Fibroblast of skin of right quadriceps (primary cell): Measurements from ENCODE around the gene NSRP1.

Experiments
- DNase-seq: peaks from one replicate; pipeline ENCODE4 v3.0.0-alpha.2; 2013

The NSRP1 gene

DNA sequence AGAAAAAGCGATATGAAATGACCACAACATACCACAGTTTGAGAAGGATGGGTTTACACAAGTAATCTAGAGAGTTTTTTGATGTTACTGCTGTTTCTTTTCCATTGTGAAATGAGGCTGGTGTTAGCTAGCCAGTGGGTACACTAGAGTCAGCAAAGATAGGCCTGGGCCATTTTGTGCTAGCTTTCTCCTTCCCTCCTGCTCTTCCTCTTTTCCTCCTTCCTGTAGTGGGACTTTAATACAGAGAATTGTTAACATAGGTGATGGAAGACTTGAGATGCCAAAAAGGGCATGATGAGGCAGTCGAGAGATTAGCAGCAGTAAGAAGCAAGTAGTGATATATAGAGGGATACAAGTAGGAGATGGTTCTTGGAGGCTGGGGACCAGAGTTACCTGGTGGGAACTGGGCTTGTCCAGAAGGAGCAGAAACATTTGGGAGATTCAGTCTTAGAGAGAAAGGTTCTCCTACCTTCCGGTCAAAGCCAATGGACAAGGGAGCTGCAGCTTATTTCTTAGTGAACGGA is 7.7 kb downstream of the NSRP1 start:
- no peak for DNase-seq

- no peak for DNase-seq
These were observed 13.5 kb downstream of the NSRP1 start for GRCh38 chr17:30130121-30130520.

GRCh38 chr17:30132615-30133014 is 16.0 kb downstream of the NSRP1 start:
- DNase-seq = no peak

DNA sequence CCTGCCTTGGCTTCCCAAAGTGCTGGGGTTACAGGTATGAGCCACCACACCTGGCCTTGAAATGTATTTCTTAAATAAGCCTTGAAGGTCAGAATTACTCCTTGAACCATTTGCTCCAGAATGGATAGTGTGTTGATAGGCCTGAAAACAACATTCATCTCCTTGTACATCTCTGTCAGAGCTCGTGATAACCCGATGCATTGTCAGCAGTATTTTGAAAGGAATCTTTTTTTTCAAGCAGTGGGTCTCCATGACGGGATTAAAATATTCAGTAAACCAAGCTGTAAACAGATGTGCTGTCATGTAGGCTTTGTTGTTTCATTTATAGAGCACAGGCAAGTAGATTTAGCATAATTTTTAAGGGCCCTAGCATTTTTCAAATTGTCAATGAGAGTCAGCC is 16.6 kb downstream of the NSRP1 start:
- DNase-seq = no peak

- no peak for DNase-seq
These were observed 17.9 kb downstream of the NSRP1 start for GRCh38 chr17:30134551-30134950.

- DNase-seq = no peak
These were observed 20.5 kb downstream of the NSRP1 start for GRCh38 chr17:30137158-30137557.

DNA sequence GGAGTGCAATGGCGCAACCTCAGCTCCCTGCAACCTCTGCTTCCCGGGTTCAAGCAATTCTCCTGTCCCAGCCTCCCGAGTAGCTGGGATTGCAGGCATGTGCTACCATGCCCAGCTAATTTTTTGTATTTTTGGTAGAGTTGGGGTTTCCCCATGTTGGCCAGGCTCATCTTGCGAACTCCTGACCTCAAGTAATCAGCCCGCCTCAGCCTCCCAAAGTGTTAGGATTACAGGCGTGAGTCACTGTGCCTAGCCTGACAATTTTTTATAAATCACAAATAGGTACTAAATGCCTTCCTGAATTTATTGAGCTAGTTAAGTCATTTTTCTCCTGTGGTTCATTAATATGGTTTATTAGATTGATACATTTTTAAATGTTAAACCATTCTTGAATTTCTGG is 31.2 kb downstream of the NSRP1 start:
- peak; percentile 2 for DNase-seq

DNA sequence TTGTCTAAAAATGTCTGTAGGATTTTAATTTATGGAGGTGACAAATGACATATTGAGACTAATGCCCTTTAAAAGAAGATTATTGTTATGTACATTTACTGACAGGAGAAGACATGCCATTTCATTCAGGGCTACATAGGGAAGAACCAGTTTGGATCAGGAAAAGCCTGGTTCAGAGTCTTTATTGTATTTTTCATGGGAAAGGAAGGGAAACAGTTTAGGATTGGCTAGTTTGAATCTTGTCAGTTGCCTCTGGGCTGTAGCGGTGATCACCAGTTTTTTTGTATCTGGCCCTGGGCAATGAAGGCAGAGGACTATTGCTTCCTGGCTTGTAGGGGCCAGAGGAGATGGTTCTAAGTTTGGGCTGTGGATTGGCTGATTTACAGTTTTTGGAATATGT is 31.8 kb downstream of the NSRP1 start:
- no peak for DNase-seq

DNA sequence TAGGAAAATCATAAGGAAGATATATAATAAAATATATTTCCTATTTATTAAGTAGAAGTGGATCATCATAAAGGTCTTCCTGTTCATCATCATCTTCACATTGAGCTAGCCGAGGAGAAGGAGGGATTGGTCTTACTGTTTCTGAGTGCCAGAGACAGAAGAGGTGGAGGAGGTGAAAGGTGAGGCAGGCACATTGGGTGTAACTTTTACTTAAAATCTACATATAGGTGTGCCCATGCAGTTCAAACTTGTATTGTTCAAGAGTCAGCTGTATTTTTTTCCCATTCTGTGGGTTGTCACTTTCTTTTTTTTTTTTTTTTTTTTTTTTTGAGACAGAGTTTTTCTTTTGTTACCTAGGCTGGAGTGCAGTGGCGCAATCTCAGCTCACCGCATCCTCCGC is 34.9 kb downstream of the NSRP1 start:
- DNase-seq = no peak

DNA sequence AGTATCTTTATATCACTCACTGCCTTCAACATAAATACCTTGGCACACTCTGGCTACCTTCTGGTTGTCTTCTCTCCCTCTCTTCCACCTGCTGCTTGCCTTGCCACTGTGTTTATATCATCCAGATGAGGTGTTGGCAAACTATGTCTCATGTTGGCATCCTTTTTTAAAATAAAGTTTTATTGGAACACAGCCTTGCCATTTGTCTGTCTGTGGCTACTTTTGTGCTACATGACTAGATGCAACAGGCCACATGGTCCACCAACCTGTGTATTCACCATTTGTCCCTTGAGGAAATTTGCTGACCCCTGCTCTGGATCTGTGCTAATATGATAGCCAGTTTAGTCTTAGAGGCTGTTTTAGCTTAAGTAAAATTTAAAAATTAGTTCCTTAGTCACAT is 36.8 kb downstream of the NSRP1 start:
- no peak for DNase-seq

- no peak for DNase-seq
These were observed 38.8 kb downstream of the NSRP1 start for GRCh38 chr17:30155389-30155788.

DNA sequence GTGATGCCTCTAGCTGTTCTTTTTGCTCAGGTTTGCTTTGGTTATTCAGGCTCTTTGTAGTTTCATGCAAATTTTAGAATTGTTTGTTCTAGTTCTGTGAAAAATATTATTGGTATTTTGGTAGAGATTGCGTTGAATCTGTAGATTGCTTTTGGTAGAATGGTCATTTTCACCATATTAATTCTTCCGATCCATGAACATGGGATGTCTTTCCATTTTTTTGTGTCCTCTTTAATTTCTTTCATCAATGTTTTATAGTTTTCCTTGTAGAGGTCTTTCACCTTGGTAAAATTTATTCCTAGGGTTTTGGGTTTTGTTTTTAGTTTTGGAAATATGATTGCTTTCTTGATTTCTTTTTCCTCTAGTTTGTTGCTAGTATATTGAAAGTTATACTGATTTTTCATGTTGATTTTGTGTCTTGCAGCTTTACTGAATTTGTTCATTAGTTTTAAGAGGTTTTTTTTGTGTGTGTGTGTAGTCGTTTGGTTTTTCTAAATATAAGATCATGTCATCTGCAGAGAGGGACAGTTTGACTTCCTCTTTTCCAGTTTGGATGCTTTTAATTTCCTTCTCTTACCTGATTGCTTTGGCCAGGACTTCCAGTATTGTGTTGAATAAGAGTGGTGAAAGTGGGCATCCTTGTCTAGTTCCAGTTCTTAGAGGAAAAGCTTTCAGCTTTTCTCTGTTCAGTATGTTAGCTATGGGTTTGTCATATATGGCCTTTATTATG is 42.4 kb downstream of the NSRP1 start:
- DNase-seq = no peak

DNA sequence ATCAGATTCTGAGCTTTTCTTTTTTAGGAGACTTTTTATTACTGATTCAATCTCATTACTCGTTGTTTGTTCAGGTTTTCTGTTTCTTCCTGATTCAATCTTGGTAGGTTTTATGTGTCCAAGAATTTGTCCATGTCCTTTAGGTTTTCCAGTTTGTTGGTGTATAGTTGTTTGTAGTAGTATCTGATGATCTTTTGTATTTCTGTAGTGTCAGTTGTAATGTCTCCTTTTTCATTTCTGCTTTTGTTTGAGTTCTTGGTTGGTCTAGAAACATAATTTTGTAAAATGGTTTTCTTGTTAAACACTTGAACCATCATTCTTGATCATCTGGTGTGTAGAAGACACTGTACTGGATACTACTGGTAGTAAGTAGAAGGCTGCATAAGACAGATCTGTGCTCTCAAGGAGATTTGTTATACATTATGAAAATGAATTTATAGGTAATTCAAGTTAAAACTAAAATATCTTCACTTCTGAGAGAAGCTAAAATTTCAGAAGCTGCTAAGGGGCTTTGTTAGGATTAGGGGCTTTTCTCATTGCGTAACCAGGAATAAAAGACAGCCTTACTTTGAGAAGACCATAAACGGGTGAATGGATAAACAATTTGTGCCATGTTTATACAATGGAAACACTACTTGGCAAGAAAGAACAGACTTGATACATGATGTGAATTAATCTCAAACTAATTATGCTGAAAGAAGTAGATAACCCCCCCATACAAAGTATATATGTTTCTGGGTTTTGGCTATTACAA is 44.0 kb downstream of the NSRP1 start:
- no peak for DNase-seq

DNA sequence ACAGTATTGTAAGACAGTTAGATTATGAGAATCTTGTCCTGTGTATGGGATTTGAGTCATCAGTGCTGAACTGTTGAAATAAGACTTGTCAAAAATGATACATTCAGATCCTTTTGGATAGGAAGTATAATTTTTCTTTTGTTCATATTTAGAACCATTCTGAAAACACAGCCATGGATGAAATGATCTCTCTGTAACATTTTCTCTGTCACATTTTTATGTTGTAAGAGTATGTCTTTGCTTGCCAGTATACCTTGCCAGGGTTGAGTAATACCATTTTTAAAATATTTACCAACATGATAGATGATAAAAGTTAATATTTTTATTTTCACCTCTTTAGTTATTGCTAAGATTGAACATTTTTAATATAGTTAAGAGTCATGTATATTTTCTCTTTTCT is 45.0 kb downstream of the NSRP1 start:
- no peak for DNase-seq

DNA sequence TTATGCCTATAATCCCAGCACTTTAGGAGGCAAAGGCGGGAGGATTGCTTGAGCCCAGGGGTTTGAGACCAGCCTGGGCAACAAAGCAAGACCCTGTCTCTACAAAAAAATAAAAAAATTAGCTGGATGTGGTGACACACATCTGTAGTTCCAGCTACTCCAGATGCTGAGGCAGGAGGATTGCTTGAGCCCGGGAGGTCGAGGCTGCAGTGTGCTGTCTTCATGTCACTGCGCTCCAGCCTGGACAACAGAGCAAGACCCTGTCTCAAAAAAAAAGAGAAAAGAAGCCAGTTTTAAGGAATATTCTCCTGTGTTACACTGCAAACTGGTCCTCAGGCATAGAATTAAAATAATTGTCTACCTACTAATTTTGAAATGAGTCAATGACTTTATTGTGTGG is 47.9 kb downstream of the NSRP1 start:
- no peak for DNase-seq

DNA sequence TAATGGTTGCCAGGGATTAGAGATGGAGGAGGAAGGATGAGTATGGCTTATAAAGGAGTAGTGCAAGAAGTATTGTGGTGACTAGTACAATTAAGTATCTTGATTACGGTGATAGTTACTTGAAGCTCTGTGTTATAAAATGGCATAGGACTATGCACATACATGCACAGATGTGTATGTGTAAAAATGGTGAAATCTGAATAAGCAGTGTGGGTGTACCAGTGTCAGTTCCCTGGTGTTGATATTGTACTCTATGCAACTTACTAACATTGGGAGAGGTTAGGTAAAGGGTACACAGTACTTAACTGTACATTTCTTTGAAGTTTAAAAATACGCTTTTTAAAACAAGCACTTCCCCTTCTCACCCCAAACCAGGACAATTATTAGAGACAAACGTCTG is 48.5 kb downstream of the NSRP1 start:
- no peak for DNase-seq

DNA sequence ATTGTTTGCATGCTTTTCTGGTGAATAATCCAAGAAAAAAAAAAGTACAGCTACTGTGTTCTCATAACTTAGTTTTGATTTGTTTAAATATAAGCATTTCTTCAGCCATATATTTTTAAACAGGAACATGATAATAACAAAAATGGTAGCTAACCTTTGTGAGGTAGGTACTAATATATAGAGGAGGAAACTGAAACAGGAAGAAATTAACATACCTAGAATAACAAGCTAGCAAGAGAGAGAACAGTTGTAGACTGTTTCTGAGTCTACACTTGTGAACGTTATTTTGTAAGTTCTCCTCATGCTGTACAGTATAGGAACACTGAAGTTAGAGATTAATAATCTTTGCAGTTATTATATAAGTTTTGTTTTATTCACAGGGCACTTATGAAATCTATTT is 49.3 kb downstream of the NSRP1 start:
- DNase-seq = no peak

DNA sequence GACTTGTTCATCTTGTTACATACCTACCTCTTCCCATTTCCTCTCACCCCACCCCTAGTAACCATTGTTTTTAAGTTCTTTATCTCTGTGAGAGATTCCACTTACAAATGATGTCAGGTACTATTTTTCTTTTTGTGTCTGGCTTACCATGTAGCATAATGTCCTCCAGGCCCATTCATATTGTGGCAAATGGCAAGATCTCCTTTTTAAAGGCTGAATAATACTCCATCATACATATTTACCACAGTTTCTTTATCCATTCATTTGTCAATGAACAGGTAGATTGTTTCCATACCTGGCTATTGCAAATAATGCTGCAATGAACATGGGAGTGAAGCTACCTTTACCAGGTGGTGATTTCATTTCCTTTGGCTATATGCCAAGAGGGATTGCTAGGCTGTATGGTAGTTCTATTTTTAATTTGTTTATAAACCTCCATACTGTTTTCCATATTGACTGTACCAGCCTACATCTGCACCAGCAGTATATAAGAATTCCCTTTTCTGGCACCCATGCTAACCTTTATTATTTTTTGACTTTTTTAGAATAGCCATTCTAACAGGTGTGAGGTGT is 53.9 kb downstream of the NSRP1 start:
- no peak for DNase-seq

- DNase-seq = no peak
These were observed 55.9 kb downstream of the NSRP1 start for GRCh38 chr17:30172560-30172959.

- DNase-seq = no peak
These were observed 57.0 kb downstream of the NSRP1 start for GRCh38 chr17:30173649-30174048.

DNA sequence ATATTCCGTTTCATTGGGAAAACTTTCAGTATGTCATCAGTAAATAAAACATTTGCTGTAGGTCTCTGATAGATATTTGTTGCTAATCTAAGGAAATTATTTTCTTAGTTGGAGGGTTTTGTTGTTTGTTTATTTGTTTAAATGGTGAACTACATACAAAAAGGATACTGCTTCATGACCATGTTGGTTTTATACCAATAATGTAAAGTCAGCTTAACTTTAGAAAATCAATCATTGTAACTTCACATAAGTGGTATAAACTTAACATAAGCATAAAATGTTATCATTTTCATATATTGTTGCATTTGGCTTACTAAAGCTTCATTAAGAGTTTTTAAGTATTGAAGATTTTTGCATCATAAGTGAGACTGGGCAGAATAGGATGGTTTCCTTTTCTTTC is 57.9 kb downstream of the NSRP1 start:
- no peak for DNase-seq

DNA sequence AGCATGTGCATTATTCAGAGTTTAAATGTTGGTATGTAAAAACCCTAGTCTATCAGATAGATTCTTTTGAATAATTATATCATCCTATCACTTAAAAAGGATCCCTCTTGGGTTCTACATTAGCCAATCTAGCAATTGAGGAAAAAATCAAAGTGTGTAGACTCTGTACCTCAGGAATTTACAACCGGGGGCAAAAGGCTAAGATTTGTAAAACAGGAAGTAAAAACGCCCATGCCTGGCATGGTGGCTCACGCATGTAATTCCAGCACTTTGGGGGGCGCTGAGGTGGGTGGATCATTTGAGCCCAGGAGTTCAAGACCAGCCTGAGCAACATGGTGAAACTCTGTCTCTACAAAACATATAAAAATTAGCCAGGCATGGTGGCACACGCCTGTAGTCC is 60.2 kb downstream of the NSRP1 start:
- DNase-seq = no peak

GRCh38 chr17:30186761-30187160 is 70.1 kb downstream of the NSRP1 start:
- DNase-seq = no peak

DNA sequence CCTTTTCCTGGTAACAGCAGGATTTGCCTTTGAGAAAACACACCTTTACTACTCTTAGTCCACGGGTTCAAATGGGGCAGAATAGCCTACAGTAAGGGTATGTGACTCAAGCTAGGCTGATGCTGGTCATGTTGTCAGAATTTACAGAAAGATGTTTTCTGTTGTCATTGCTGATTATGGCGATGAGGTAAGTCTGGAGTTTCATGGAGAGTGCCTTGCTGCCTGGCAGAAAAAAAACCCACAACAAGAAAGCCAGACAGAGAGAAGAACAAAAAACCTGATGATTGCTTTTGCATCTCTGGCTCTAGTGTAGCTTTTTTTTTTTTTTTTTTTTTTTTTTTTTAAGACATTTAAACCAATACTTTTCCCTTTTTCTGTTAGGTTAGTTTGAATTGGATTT is 71.0 kb downstream of the NSRP1 start:
- no peak for DNase-seq
